ENCODE measurements around the gene EFCC1. TPM values are rescaled to one million over a fixed set of nuclear protein-coding genes. Genes with fewer than 3 reads are reported as not detected.
A peak's percentile ranks its signal among the peaks of the same experiment; 100 is the strongest.

The EFCC1 gene
- total RNA-seq: under 1 TPM; 0.16 to 0.38 TPM

GRCh38 chr3:129001101-129001805, at the start of gene EFCC1:
Gene EFCC1, plus strand, starts transcription at chr3:129001304. Its CDS starts 325 bp downstream, at chr3:129001629.
- intact Hi-C loops (cut with micrococcal nuclease): no loop called here
- CTCF ChIA-PET: interaction anchor here (1.2 to 2.8 kb wide), 3 partner anchors 11 to 25 kb away, joined by 3 to 12 read pairs (median 6); no protein-coding TSS in a partner anchor
- Mint-ChIP-seq H3K9me3 (no peaks in the 10 kb centered on the region), H3K4me1 (ENCODE audit: low read depth) (peaks cover 37% of the 10 kb centered on the region), H3K27ac (no peak within 1 kb of the TSS), H3K36me3 (ENCODE audit: low read depth) (no peaks in the 10 kb centered on the region), H3K27me3 (peaks cover 20% of the 10 kb centered on the region), H3K4me3 (peak within 1 kb of the TSS; percentile 71)
- peak; percentile 35 for ATAC-seq
- POLR2A ChIA-PET: interaction anchor here (0.7 to 4.1 kb wide), 7 partner anchors 10 to 121 kb away, joined by 3 to 22 read pairs (median 4); no protein-coding TSS in a partner anchor
- no peak for TF ChIP-seq CTCF (IDR thresholded peaks at IDR 0.05)
- DNase-seq: peak; percentile 37

DNA sequence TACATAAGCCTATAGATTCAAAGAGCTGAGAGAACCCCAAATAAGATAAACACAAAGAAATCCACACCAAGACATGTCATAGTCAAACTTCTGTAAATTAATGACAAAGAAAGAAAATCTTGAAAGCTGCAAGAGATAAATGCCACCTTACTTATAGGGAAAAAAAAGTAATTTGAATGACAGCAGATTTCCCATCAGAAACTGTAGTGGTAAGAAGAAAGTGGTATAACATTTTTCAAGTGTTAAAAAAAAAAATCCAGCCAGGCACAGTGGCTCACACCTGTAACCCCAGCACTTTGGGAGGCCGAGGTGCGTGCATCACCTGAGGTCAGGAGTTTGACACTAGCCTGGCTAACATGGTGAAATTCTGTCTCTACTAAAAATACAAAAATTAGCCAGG, 44.7 kb upstream of the EFCC1 start:
- Mint-ChIP-seq H3K27me3 (no peaks in the 10 kb centered on the region), H3K4me1 (ENCODE audit: low read depth) (no peaks in the 10 kb centered on the region), H3K27ac (no peak overlapping the region), H3K9me3 (no peaks in the 10 kb centered on the region), H3K4me3 (no peak overlapping the region), H3K36me3 (ENCODE audit: low read depth) (no peaks in the 10 kb centered on the region)
- DNase-seq (no peak), ATAC-seq (no peak)
- ChIA-PET POLR2A (no interaction called here), CTCF (no interaction called here)
- no peak for TF ChIP-seq CTCF (IDR thresholded peaks at IDR 0.05)
- intact Hi-C loops (cut with micrococcal nuclease): no loop called here

DNA sequence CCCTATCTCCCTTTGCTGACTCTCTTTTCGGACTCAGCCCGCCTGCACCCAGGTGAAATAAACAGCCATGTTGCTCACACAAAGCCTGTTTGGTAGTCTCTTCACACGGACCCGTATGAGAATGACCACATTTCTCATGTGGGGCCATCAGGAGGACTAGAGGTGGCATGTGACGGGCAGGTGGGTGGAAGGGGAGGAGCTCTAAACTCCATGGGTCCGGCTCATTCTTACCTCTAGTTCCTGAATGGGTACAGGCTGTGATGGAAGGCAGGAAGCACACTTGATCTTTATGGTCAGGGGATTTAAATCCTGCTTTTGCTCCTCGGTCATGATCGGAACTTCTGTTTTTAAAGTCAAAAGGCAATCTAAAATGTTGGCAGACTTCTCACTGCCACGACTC, 35.8 kb upstream of the EFCC1 start:
- H3K36me3 Mint-ChIP-seq (ENCODE audit: low read depth): no peaks in the 10 kb centered on the region
- H3K9me3 Mint-ChIP-seq: no peaks in the 10 kb centered on the region
- H3K4me1 Mint-ChIP-seq (ENCODE audit: low read depth): peaks cover 3% of the 10 kb centered on the region
- H3K27me3 Mint-ChIP-seq: no peaks in the 10 kb centered on the region
- ATAC-seq (no peak), DNase-seq (no peak)
- ChIA-PET CTCF (interaction anchor here (0.6 kb wide), 1 partner anchor 50 kb away, joined by 3 read pairs; no protein-coding TSS in a partner anchor), POLR2A (no interaction called here)
- no peak for TF ChIP-seq CTCF (IDR thresholded peaks at IDR 0.05)
- H3K27ac Mint-ChIP-seq: no peak overlapping the region
- intact Hi-C loops (cut with micrococcal nuclease): no loop called here
- no peak overlapping the region for H3K4me3 Mint-ChIP-seq

- Mint-ChIP-seq H3K27me3 (no peaks in the 10 kb centered on the region), H3K4me1 (ENCODE audit: low read depth) (peaks cover 6% of the 10 kb centered on the region), H3K36me3 (ENCODE audit: low read depth) (no peaks in the 10 kb centered on the region), H3K9me3 (no peaks in the 10 kb centered on the region), H3K4me3 (no peak overlapping the region), H3K27ac (no peak overlapping the region)
- TF ChIP-seq CTCF (IDR thresholded peaks at IDR 0.05): no peak
- intact Hi-C loops (cut with micrococcal nuclease): no loop called here
- DNase-seq (no peak), ATAC-seq (no peak)
- ChIA-PET CTCF (no interaction called here), POLR2A (no interaction called here)
Observed at GRCh38 chr3:128965818-128966217, 35.3 kb upstream of the EFCC1 start.

GRCh38 chr3:128967748-128968355, 33.3 kb upstream of the EFCC1 start:
- no peaks in the 10 kb centered on the region for H3K9me3 Mint-ChIP-seq
- H3K27ac Mint-ChIP-seq: no peak overlapping the region
- H3K4me3 Mint-ChIP-seq: no peak overlapping the region
- DNase-seq (no peak), ATAC-seq (no peak)
- POLR2A ChIA-PET: interaction anchor here (1.9 kb wide), 1 partner anchor 49 kb away, joined by 5 read pairs; no protein-coding TSS in a partner anchor
- TF ChIP-seq CTCF (IDR thresholded peaks at IDR 0.05): no peak
- intact Hi-C loops (cut with micrococcal nuclease): no loop called here
- CTCF ChIA-PET: interaction anchor here (1.2 to 6.8 kb wide), 3 partner anchors 49 to 278 kb away, joined by 5 to 98 read pairs (median 75); no protein-coding TSS in a partner anchor
- H3K4me1 Mint-ChIP-seq (ENCODE audit: low read depth): peaks cover 6% of the 10 kb centered on the region
- H3K27me3 Mint-ChIP-seq: no peaks in the 10 kb centered on the region
- no peaks in the 10 kb centered on the region for H3K36me3 Mint-ChIP-seq (ENCODE audit: low read depth)

Data from activated CD8-positive, alpha-beta T cell treated with anti-CD3 and anti-CD28 coated beads for 36 hours (primary cell).